ENCODE data around the gene ICAM1.
A peak's percentile ranks its signal among the peaks of the same experiment; 100 is the strongest.

Gene ICAM1

DNA sequence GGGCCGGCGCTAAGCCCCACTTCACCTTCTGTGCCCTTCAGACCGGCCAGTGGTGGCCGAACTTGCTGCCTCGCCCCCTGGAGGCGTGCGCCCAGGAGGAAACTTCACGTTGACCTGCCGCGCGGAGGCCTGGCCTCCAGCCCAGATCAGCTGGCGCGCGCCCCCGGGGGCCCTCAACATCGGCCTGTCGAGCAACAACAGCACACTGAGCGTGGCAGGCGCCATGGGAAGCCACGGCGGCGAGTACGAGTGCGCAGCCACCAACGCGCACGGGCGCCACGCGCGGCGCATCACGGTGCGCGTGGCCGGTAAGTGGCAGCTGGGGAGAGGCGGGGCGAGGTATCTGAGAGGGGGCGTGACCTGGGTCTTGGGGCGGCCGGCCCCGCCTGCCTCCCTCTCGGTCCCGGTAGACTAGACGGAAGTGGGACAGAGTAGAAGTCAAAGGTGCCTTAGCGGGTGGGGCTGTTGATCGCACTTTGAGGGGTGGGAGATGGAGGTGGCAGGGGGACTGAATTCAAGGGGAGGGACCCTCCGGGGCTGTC, 24.5 kb downstream of the ICAM1 start:
- DNase-seq: peak; percentile 51

DNA sequence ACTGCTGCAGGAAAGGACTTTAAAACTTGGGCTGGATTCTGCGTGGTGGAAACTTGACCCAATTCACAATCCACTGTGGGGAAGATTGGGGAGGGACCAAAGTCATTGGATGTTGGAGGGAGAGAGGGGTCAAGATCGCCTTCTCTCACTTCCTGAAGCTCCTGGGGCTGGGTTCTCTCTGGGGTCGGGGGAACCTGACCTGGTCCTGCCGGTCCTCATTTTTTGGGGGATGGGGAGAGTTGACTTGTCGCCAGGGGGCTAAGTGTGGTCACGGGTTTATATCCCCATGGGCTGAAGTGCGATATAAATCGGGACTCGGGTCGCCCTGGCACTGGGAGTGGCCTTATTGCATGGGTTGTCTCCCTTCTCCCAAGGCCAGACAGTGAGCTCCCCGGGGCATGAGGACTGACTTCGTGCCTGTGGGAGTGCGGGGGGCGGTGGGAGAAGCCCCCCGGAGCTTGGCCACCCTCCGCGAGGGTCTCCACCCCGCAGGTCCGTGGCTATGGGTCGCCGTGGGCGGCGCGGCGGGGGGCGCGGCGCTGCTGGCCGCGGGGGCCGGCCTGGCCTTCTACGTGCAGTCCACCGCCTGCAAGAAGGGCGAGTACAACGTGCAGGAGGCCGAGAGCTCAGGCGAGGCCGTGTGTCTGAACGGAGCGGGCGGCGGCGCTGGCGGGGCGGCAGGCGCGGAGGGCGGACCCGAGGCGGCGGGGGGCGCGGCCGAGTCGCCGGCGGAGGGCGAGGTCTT, 25.1 kb downstream of the ICAM1 start:
- DNase-seq: no peak

DNA sequence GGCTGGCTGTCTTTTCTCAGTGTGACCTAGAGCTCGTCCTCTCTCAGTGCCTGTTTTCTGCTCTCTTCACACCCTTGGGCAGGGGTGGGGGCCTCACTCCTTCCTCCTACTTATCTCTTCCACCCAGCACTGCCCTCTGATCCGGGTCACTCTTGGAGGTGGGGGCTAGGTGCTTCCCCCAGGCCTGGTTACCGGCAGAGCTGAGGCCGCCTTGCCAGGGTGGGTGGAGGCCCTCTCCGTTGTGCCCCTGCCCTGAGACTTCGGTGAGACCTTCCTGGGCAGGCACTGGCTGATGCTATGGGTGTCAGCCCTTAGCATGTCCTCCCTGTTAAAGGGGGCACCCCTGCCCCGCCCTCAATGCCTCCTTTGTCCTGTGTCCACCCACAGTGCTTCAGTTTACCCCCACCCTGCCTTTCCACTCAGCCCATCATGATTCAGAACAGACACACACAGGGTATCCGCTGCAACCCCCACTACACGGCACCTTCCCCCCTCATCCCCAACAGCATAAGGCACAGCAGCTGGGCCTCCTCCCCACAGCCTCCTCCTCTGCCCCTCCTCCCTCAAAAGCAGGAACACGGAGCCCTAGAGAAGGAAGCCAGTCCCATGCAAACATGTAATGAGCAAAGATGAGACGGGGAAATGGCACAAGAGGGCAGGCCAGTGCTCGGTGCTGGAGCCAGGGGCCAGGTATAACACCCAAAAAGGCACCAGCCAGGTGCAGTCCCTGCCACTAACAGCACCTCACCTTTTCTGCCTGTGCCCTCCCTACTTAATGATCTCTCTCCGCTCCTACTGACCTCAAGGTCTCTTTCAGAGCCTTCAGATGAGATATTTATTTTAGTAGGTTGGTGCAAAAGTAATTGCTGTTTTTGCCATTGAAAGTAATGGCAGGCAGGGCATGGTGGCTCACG, 28.9 kb downstream of the ICAM1 start:
- DNase-seq: no peak

DNA sequence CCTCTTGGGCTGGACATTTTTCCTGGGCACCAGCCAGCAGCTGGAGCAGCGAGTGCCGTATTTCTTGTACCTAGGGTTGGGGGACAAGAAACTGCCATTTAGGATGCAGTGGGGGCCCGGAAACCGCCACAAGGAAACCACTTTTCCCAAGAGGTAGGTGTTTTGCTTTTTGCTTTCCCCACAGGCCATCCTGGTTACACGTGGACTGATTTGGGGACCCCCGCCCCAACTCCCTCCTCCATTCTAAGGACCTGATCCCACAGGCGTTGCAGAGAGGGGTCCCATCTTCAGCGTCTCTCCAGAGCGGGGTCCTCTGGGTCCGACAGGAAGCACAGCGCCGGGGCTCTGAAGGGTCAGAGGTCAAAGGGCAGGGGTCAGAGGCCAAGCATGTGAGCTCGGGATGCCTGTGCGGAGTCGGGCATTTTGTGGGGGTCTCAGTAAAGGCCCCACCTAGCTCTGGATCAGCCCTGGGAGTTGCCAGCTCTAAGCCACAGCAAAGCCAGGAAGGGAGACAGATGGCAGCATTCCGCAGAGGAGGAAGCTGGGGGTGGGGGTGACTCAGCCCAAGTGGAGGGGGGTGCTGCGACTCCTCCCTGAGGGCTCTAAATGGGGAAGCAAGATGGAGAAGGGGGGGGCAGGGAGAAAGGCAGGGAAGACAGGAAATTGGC, 34.4 kb downstream of the ICAM1 start:
- DNase-seq: no peak

DNA sequence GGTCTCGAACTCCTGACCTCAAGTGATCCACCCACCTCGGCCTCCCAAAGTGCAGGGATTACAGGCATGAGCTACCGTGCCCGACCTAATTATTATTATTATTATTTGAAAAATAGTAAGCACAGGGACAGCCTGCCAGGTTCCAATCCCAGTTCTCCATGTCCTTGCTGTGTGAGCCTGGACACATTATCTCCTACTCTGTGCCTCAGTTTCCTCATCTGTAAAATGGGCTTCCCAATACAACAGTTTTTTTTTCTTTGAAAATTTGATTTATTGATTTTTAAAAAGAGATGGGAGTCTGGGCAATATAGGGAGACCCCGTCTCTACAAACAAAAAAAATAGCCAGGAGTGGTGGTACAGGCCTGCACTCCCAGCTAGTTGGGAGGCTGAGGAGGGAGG, 35.4 kb downstream of the ICAM1 start:
- DNase-seq: no peak

DNA sequence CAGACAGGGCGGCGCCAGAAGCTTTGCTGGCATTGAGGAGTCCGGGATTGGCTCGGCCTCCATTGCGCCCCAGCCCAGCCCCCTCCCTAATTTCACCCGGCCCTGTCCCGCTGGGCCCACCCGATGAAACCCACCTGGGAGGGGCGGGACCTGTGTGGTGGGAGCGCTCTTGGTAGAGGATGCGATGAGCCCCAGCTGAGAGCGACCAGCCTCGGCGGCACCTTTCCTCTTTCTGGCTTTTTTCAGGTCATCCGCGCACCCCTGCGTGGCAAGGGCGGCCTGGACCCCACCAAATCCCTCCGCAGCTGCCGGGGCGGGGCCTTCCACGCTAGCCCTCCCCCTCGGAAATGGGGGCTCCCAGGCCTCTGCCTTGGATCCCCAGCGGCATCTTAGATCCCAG, 38.5 kb downstream of the ICAM1 start, which contains the start of gene ZGLP1:
Gene ZGLP1 (minus strand): TSS at position 393 of the 400 bp plus-strand sequence.
- DNase-seq: no peak

DNA sequence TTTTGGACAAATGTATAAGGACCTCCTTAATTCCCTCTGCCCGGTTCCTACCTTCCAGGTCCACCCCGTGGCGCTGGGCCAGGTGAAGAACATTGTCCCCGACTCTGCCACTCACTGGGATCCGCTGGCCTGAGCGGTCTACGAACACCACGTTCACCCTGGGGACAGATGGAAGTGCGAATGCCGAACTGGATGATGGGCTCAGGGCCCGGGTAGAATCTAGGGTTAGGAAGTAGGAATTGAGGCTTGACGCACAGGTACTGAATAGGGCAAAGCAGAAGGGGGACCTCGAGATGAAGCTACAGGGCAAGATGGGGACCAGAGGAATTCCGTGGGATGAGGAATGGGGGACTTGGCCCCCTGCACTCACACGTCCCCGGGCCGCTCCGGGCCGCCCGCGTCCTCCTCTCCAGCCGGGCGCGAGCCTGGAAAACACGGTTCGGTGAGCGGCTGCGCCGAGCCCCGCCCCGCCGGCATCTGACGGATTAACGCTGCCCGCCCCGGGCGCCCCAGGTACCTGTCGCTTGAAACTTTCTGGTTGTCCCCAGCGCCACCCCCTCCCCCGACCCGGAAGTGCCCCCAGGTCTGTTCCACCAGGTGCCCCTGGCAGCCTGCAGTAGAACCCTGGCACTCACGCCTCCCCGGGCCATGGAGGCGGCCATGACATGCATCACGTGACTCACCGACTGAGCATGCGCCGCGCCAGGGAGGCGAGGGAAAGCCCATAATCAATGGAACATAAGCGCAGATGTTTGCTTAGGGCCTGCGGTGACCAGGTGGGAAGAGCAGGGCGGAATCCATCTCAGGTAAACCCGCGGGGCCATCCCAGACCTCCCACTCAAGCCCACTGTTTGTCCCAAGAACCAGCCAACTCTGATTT, 44.7 kb downstream of the ICAM1 start, which contains the start of gene FDX2:
Gene FDX2 (minus strand): TSS at position 681 of the 880 bp plus-strand sequence. CDS start 19 bp downstream, at position 662.
- DNase-seq: peak; percentile 92

DNA sequence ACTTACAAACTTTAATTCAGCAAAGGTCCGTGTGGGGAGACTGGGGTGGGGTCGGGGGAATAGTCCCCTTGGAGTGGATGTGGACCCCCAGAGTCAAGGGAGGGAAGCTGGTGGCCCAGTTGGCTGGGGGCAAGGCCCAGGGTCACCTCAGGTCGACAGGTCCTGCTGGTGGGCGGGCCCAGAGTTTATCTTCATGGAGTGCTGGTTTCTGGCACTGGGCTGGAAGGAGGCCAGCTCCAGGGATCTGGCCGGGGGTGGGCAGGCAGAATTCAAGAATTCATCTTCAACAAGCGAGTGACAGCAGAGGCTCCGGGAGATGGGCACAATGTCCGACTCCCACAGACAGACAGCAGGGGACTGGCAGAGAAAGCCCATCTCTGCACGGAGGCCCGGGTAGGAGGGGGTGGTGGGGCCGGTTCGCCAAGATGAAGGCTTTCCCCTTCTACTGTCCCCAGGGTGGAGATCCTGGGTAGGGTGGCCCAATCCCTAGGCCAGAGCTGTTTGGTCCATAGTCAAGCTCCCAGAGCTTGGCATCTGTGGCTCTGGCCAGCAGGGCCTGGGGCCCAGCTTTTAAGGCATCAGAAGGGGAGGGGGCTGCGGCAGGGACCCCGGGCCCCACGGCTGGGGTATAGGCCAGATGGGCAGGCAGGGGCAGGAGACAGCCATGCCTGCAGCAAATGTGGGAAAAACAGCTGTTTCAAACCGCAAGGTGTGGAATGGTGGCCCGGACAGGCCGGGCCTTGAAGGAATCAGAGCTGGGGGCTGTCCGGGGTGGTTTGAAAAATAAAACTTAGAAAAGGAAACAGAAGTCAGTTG, 45.5 kb downstream of the ICAM1 start:
- DNase-seq: no peak

DNA sequence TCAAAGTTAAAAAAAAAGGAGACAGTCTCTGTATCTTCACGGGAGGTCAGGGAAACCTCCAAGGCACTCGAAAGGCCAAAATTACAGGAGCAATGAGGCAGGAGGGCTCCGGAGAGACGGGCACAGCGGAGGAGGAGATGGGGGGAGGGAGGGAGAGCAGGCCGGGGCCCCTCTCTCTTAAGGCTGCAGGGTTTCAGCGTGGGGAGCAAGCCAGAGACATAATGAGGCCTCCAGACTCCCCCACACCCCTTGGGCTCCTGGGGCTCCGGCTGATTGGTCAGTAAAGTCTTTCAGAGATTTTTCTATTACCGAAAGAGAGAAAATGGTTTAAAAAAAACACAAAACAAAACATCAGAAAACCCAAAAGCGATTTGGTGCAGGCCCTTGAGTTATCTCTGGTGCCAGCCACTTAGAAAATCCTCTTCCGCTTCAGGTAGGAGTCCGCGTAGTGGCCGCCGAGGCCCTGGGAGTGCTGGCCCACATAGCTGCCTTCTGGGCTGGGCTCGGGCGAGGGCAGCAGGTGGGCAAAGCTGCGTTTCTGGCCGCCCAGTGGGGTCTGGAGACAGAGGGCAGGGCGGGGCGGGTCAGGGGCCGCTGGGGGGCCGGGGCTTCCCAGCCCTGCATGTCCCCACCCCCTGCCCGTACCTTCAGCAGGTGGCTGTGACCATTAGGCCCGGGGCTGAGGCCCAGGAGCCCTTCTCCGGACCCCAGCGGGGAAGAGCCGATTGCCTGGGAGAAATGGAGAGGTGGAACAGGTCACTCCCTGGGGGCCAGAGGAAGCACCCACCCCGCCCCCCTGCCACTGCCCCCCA, 46.3 kb downstream of the ICAM1 start:
- DNase-seq: no peak

DNA sequence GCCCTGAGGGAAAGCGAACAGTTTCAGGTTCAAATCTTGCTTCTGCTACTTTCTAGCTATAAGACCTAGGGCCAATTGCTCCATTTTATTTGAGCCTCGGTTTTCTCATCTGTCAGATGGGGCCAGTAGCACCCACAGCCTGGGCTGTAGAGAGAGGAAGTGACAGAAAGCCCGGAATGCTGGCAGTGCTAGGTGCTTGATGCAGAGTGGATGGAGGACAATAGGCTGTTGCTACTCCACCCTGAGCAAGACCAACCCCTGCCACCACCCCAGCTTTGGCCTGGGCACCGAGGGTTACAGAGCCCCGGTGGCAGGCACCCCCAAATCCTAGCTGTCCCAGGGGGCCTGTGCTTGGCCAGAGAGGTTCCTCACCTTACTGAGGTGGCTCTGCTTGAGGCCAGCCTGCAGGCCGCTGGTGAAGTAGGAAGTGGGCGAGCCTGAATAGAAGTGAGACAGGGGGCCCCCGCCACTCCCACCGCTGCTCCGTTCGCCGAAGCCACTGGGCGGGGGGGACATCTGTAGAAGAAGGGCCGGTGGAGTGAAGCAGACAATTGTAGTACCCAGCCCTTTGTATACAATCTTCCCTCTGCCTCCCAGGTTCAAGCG, 47.0 kb downstream of the ICAM1 start:
- DNase-seq: no peak

DNA sequence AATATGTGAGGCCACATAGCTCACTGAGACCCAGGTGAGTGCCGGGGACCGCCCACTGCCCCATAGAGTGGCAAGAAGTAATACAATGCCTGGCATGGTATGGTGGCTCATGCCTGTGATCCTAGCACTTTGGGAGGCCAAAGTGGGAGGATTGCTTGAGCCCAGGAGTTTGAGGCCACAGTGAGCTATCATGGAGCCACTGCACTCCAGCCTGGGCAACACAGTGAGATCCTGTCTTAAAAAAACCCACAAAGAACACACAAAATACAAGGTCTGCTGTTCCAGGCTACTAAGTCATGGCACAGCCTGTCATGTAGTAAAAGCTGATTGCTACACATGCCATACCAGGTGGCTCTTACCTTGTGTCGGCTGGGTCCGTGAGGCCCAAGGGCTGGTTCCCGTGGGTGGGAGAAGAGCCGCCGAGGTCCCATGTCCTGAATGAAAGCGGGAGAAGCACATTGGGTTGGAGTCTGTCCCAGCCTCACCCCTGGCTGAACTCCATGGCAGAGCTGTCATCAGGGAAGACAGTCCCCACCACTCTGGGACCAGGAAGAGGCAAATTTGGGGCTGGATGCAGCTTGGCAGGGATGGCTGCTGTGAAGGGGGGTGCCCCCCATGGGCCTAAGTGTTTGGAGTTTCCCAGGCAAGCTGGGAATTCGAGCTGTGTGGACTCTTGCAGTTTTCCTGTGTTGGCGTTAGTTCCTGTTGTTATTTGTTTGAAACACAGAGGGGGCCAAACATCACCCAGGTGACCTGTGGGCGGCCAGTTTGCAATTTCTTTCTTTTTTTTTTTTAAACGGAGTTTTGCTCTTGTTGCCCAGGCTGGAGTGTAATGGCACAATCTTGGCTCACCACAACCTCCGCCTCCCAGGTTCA, 48.1 kb downstream of the ICAM1 start:
- DNase-seq: no peak

DNA sequence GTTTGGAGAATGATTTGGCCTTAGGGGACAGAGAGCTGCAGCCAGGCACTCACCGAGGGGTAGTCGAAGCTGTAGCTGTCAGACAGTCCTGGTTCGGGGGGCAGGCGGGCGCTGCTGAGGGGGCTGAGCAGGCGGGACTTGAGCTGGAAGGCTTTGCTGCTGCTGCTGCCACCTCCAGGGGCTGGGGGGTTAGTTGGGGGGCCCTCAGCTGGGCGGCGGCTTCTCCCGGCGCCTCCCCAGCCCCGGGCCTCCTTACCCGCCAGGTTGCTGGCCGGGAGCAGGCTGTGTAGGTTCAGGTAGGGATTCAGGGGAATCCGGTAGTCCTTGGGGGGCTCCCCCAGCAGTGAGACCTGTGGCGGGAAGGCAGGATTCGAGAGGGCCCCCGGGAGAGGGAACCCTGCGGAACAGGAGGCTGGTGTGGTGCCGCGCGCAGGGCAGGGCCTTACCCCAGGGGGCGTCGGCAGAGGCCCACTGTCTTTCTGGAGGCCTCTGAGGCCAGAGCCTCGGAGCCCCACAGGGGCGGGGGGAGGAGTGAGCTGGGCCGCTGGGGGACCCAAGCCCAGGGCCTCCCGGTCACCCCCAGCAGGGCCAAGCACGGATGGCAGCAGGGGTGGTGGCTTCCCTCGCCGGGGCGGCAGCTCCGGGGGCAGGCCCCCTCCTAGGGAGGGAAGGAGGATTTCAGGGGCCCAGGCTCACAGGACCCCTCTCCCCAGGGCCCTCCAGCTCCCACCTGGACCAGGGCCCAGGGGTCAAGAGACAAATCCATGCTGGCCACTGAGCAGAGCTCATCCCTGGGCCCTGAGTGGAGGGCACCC, 49.9 kb downstream of the ICAM1 start:
- no peak for DNase-seq

DNA sequence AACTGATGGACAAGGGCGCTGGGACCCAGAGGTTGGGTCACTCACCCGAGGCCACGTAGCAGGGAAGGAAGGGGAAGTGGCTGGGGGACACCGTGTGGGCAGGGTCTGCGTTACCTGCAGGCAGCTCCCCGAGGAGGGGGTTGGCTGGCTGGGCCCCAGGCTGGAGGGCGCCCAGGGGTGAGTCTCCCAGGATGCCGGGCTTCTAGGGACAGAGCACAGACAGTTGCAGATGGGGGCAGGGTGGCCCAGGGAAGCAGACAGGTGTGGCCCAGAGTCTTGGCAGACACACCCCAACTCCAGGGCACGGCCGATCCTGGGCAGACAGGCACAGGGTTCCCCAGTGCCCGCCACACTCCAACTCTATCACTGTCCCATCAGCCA, 50.5 kb downstream of the ICAM1 start:
- no peak for DNase-seq

DNA sequence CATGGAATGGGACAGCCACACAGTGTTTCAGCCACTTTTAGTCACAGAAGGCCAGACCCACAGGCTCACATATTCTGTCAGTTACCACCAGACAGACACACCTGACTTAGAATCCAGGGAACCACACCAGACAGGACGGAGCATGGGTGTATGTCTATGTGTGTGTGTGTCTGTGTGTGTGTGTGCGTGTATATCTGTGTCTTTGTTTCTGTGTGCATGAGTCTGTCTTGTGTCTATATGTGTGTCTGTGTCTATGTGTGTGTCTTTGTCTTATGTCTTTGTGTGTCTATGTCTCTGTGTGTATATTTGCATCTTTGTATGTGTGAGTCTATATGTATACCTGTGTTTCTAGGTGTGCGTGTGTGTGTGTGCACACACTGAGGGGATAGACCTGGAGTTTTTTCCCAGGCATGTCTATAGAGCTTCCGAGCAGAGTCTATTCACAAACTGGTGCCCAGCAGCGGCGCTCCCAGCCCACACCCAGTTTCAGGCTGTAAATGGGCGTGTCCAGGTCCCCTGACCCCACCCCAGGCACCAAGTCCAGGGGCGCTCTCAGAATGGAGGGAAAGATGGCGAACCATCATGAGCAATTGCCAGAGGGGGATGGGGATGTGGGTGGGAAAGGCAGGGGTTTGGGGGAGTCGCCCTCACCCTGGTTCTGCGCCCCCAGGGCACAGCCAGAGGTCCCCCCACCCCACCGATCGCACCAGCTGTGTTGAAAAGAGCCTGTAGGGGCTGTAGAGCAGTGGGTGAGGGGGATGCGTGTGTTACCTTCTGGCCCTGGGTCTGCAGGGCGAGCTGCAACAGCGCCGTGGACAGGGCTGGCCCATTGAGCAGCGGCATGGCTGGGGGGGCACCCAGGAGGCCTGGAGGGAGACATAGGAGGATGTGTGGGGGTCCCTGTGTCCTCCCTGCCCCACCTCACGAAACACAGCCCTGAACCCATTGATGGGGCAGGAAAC, 51.2 kb downstream of the ICAM1 start:
- no peak for DNase-seq

DNA sequence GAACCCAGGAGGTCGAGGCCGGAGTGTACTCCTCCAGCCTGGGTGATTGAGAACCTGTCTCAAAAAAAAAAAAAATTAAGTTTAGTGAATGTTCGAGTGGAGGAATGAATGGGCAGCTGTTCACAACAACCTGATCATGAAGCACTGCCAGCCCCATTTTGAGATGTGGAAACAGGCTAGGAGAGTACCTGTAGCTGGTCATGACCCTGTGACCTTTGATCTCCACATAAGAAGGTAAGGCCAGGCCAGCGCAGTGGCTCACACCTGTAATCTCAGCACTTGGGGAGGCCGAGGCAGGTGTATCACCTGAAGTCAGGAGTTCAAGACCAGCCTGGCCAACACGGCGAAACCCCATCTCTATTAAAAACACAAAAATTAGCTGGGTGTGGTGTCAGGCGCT, 54.8 kb downstream of the ICAM1 start:
- no peak for DNase-seq

DNA sequence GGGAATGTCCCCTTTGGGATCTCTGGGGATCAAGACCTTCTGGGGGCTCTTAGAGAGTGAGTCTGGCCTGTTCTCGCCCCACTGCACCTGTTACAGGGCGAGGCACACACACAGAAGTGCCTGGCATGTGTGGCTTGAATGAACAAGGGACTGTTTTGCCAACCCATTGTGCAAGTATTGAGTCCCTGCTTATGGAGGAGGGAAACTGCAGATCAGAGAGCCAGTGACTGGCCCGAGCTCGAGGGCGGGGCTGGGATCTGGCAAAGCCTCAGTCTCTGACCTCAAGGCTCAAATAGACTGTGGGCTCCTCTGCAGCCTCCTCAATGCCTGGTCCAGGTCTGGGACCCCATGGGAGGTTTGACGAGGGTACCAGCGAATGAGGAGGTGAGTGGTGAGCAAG, 56.9 kb downstream of the ICAM1 start:
- DNase-seq: no peak

All from activated CD4-positive, alpha-beta T cell treated with anti-CD3 and anti-CD28 coated beads, Interleukin-2, amount 50 U/mL, for 16 hours (primary cell).